VCaP (cell line): ENCODE results near the gene PRMT1.

Experiments used
- H3K27ac ChIP-seq: fragments of 450-650 bp; 2 replicates; pipeline ENCODE4 v1.5.1; 2017
- CTCF ChIP-seq: fragments of 450-650 bp; conservative IDR thresholded peaks from 2 replicates; pipeline ENCODE4 v1.5.1; 2017; ENCODE audit warnings: mild to moderate bottlenecking, moderate library complexity

The PRMT1 gene

GRCh38 chr19:49652551-49653465 is 24.3 kb upstream of the PRMT1 start:
- H3K27ac ChIP-seq = no peak overlapping the region
- no peak for TF ChIP-seq CTCF

GRCh38 chr19:49653466-49653806 is 23.6 kb upstream of the PRMT1 start:
- no peak overlapping the region for H3K27ac ChIP-seq
- TF ChIP-seq CTCF = no peak

DNA sequence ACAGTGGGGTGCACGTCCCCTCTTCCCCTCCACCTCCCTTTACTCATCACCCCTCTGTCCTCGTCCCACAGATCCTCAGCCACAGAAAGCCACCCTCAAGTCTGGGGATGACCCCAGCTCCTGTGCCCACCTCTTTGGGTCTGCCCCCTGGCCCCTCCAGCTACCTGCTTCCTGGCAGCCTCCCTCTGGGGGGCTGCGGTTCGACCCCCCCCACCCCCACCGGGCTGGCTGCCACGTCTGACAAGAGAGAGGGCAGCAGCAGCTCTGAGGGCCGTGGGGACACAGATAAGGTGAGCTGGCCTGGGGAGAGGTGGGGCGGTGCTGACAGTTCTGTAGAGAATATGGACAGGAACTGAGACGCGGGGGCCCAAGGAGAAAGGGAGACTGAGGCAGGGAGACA is 22.5 kb upstream of the PRMT1 start:
- H3K27ac ChIP-seq = no peak overlapping the region
- no peak for TF ChIP-seq CTCF

- no peak for TF ChIP-seq CTCF
- no peak overlapping the region for H3K27ac ChIP-seq
Measured at GRCh38 chr19:49655570-49656455, 21.3 kb upstream of the PRMT1 start.

GRCh38 chr19:49656456-49657109 is 20.5 kb upstream of the PRMT1 start:
- TF ChIP-seq CTCF = no peak
- H3K27ac ChIP-seq = no peak overlapping the region

GRCh38 chr19:49657493-49658138 is 19.5 kb upstream of the PRMT1 start:
- no peak for TF ChIP-seq CTCF
- no peak overlapping the region for H3K27ac ChIP-seq

- H3K27ac ChIP-seq = no peak overlapping the region
- no peak for TF ChIP-seq CTCF
Measured at GRCh38 chr19:49658139-49658517, 18.9 kb upstream of the PRMT1 start.
